Measurements from ENCODE around the gene PDE4B.

DNA sequence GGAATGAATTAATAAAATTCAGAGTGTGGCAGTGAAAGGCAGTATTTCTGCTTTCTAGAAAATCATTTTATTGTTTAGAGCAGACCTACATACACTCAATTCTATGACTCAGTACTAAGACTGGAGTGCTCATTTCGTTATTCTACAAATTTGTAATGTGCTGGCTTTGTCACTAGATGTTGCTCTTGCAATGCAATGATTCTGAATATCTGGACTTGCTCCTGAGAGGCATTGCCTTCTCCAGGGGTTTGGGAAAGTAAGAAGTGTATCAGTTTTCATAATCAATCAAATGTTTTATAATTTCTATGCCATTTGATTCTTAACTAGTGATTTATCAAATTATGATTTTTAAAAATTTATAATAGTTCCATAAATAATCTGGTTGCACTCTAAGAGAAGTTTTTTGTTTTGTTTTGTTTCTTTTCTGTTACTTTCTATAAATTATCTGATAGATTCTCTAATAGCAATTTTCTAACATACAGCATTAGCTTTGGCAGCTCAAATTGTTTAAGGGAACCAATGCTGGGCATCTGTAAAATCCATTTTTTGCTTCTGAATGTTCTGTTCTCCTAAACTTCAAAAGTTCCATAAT lies 460.7 kb downstream of the PDE4B start:
- TF ChIP-seq POLR2A (IDR thresholded peaks at IDR 0.05; ENCODE audit: low read length) (no peak), GATA1 (IDR thresholded peaks at IDR 0.05; ENCODE audit: low read depth, low read length) (no peak)

Measured in erythroblast (primary cell).